ENCODE measurements around the gene RAB6A.
A peak's percentile ranks its signal among the peaks of the same experiment; 100 is the strongest.
"Not testable (repeated sequence)": the region's sequence is repeated elsewhere in the genome, so short reads cannot be mapped to it uniquely, and the experiment has no call there.

Gene RAB6A

DNA sequence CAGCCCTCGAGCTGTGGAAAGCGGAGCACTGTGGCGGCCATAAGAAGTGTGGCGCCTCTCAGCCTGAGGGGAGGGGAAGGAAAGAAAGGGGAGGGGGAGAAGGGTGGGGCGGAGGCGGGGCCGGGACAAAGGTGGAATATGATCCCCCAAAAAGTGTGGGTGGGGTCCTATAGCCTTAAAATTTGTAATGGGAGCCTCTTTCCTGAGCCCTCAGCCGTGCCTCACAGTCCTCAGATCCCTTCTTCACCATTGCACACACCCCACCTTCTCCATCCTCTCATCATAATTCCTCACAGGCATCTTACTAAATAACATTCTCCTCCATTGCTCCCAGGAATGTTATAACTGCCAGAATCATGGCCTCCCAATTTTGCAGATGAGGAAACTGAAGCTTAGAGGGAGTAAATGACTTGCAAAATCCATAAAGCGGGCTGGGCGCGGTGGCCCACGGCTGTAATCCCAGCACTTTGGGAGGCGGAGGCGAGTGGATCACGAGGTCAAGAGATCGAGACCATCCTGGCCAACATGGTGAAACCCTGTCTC, 600 bp upstream of the RAB6A start:
- DNase-seq: no peak

DNA sequence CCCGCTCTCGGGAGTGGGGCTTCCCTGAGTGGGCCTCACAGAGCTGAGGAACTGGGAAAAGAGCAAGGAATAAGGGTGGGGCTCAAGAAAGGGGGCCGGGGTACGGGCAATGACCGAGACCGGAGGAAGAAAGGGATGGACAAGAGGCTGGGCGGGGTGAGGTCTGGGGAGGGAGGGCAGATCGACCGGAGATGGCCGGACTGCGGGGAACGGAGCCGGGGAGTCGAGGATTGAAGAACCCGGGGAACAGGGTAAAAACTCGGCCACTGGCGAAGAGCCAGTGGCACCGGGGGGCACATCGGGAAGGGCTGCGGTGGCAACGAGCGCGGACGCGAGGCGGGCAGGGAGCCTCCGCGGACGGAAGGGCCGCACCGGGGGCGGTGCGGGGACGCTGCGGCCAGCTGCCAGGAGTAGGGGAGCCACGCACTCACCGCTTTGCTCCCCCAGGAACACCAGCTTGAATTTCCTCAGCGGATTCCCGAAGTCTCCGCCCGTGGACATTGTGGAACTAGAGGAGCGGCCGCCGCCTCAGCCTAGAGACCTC, 667 bp downstream of the RAB6A start:
- DNase-seq: peak; percentile 57

DNA sequence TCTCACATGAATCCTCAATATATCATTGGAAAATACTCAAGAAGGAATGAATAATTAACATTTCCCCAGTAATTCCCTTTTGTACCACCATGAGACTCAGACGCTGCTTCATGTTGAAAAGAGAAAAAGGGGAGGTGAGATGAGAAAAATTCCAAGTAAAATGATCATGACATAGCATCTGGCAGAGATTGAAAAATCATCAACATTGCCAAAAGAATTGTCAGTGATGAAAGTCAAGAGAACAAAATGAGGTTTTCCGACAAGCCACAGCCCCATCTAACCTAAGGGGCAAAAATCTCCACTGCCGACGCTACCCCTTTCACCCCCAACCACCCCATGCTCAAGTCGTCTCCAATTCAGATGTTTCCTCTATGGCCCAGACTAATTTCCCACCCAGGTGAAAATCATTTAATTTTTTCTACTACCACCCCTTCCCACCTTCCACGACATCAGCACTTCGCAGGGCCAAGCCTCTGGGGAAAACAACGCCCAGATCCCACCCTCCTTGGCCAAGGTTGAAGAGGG, 1.2 kb downstream of the RAB6A start:
- DNase-seq: peak; percentile 57

DNA sequence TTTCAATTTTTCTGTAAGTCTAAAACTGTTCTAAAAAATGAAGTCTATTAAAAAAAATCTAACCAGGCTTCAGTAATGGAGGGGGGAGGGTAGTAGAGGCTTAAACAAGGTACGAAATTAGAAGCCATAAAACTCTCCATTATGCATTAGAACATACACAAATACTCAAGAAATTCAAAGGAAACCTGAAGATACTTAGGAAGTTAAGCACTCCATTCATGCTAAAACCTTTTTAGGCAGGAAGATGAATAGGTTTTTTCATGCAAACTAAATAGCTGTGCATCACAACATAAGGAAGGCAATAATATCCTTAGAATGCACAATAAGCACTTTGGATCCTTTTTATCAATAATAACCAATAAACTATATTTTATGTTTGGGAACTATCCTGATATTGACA, 2.4 kb downstream of the RAB6A start:
- DNase-seq: peak; percentile 28

DNA sequence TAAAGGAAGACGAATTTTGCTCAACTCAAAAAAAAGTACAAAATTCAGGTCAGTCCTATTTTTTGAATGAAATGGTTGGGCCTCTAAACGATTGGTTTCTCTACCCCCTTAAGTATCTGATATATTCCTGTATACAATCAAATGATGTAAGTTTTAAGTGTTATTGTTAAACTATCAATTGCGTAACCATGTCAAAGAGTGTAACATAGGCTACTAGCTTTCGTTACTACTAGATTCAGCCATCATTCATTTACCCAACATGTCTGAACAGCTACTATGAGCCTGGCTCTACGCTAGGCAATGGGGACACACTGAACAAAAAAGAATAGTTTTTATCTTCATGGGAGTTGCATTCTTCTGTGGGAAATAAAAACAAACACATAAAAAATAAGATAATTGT, 3.3 kb downstream of the RAB6A start:
- no peak for DNase-seq

DNA sequence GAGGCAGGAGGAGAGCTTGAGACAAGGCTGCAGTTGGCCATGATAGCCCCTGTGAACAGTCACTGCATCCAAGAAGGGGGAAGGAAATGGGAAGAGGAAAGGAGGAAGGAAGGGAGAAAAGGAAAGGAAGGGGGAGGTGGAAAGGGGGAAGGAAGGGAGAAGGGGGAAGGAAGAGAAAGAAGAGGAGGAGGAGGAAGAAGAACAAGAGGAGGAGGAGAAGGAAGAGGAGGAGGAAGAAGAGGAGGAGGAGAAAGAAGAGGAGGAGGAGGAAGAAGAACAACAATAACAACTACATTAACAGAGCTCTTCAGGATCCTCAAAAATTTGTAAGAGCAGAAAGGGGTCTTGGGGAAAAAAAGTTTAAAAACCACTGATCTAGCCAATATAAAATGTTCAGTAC, 5.2 kb downstream of the RAB6A start:
- no peak for DNase-seq

DNA sequence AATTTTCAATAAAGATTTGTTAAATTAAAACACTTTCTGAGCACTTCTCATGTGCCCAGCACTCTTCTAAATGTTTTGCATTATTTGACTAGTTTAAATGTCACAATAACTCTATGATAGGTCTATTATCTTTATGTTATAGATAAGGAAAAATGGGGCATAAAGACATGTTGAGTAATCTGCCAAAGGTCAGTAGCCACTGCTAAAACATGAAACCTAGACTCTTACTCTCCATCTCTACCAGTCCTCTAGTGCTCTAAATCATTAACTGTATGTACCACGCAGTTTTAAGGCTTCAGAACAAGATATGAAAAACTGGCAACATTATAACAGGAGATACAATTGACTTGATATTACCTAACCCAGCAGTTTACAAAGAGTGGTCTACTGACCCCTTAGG, 6.9 kb downstream of the RAB6A start:
- no peak for DNase-seq

DNA sequence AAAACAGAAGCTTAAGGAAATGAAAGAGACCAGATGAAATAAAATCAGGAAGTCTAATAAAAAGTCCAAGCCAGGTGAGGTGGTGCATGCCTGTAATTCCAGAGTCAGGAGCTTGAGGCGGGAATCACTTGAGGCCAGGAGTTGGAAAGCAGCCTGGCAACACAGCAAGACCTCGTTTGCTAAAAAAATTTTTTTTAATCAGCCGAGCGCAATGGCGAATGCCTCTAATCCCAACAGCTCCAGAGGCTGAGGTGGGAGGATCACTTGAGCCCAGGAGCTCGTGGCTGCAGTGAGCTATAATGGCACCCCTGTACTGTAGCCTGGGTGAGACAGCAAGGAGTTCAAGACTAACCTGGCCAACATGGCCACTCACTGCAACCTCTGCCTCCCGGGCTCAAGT, 8.0 kb downstream of the RAB6A start:
- no peak for DNase-seq

DNA sequence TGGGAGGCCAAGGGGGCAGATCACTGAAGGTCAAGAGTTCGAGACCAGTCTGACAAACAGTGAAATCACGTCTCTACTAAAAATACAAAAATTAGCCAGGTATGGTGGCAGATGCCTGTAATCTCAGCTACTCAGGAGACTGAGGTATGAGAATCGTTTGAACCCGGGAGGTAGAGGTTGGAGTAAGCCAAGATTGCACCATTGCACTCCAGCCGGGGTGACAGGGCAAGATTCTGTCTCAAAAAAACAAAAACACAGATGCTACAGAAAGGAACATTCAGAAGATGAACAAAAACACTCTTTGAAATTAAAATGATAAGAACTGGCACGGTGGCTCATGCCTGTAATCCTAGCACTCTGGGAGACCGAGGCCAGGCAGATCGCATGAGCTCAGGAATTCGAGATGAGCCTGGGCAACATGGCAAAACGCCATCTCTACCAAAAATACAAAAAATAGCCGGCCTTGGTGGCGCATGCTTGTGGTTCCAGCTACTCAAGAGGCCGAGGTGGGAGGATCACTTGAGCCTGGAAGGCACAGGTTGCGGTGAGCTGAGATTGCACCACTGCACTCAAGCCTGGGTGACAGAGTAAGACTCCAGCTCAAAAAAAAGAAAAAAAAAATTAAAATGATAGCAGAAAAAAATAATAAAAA, 8.5 kb downstream of the RAB6A start:
- peak; percentile 51 for DNase-seq

DNA sequence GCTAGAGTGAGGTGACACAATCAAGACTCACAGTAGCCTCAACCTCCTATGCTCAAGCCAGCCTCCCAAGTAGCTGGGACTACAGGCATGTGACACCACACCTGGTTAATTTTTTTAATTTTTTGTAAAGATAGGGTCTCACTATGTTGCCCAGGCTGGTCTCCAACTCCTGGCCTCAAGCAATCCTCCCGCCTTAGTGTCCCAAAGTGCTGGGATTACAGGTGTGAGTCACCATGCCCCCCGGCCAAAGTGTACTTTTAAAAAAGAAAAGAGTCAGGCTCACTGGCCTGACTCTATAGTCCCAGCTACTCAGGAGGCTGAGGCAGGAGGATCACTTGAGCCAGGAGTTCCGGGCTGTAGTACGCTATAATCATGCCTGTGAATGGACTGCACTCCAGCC, 10.0 kb downstream of the RAB6A start:
- not testable (repeated sequence) for DNase-seq

DNA sequence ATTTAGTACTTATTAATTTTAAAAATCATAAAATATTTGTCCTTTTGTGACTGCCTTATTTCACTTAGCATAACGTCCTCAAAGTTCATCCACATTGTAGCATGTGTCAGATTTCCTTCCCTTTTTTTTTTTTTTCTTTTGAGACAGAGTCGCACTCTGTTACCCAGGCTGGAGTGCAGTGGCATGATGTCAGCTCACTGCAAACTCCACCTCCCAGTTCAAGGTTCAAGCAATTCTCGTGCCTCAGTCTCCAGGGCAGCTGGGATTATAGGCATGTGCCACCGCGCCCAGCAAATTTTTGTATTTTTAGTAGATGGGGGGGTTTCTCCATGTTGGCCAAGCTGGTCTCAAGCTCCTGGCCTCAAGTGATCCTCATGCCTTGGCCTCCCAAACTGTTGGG, 10.6 kb downstream of the RAB6A start:
- DNase-seq: no peak

DNA sequence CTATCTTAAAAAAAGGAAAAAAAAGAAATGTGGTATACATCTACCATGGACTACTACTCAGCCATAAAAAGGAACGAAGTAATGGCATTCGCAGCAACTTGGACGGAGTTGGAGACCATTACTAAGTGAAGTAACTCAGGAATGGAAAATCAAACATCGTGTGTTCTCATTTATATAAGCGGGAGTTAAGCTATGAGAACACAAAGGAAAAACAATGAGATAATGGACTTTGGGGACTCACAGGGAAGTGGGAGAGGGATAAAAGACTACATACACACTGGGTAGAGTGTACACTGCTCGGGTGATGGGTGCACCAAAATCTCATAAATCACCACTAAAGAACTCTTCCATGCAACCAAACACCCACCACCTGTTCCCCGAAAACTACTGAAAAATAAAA, 11.8 kb downstream of the RAB6A start:
- DNase-seq: no peak

DNA sequence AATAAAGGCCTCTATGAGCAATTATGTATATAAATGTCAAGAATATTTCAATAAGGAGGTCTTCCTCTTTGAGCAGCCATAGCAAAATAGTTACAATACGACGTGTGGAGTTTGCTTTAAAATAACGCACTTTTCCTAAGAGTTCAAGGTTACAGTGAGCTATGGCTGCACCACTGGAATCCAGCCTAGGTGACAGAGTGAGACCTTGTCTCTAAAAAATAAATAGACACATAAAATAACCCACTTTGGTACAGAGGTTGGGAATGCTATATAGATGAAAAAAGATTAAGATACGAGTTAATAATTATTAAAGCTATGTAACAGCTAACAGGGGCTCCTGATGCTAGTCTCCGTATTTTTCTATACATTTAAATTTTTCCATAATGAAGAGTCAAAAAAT, 12.6 kb downstream of the RAB6A start:
- DNase-seq: no peak

DNA sequence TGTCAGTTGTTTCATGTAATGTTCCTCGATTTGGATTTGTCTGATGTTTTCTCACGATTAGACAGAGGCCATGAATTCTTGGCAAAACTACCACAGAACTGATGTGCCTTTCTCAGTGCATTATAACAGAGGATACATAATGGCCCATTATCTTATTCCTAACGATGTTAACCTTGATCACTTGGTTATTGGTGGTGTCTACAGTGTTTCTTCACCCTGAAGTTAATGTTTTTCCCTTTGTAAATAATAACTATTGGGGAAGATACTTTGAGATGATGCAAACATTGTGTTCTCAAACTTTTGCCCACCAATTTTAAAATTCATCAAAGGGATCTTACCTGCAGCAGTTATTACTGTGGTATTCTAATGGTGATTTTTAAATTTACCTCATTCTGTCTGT, 13.1 kb downstream of the RAB6A start:
- no peak for DNase-seq

DNA sequence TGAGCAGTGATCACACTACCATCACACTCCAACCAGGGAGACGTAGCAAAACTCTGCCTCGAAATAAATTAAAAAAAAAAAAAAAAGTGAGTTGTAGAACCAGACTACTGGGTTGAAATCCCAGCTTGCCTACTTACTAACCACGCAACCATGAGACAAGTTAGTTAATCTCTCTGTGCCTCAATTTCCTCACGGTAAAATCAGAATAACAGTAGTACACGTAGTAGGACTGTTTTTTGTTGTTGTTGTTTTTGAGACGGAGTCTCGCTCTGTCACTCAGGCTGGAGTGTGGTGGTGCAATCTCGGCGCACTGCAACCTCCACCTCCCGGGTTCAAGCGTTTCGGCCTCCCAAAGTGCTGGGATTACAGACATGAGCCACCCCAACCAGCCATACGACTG, 14.2 kb downstream of the RAB6A start:
- DNase-seq: no peak

DNA sequence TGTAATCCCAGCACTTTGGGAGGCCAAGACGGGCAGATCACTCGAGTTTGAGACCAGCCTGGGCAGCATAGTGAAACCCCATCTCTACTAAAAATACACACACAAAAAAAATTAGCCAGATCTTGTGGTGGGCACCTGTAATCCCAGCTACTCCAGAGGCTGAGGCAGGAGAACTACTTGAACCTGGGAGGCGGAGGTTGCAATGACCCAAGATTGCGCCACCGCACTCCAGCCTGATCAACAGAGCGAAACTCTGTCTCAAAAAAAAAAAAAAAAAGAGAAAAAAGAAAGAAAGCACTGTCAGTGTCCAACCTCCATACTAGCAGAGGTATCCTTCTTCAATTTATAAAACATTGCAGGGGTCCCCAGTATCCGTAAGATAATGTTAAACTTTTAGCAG, 17.8 kb downstream of the RAB6A start:
- no peak for DNase-seq

DNA sequence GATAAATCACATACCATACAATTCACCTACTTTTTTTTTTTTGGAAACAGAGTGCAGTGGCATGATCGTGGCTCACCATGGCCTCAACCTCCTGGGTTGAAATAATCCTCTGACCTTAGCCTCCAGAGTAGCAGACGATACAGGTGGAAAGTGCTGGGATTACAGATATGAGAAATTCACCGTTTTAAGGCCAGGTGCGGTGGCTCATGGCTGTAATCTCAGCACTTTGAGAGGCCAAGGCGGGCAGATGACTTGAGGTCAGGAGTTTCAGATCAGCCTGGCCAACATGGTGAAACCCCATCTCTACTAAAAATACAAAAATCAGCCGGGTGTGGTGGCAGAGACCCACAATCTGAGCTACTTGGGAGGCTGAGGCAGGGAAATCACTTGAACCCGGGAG, 24.9 kb downstream of the RAB6A start:
- DNase-seq: not testable (repeated sequence)

DNA sequence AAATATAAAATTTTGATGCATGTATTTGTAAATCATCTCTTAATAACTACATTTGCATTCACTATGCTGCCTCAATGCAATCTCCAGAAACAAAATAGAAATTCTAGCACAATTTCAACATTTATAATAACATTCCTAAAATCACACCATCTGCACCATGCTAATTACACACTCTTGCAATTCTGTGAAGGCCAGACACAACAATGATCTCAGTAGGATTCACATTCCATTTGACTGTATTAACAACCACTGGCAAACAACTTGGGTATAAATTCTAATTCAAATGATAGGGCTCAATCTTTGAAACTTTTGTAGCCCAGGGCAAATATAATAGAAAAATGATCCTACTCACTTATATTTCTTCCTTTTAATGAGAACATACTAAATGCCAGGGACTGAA, 25.9 kb downstream of the RAB6A start:
- DNase-seq: no peak

DNA sequence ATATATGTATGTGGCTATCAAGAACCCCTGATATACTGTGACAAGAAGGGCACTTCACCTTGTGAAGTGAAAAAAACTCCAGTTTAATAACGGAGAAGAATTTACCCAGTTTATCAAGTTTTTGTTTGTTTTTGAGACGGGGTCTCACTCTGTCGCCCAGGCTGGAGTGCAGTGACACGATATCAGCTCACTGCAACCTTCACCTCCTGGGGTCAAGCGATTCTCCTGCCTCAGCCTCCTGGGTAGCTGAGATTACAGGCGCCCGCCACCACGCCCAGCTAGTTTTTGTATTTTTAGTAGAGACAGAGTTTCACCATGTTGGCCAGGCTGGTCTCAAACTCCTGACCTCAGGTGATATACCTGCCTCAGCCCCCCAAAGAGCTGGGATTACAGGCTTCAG, 26.9 kb downstream of the RAB6A start:
- DNase-seq: not testable (repeated sequence)

DNA sequence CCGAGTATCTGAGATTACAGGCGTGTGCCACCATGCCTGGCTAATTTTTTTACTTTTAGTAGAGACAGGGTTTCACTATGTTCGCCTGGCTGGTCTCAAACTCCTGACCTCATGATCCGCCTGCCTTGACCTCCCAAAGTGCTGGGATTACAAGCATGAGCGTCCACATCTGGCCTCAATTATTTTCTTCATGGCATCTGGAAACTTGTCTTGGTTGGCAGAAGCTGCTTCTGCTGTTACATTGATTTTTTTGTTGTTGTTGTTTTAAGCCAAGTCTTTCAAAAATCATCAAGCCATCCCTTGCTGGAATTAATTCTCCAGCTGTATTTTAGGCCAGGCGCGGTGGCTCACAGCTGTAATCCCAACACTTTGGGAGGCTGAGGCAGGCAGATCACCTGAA, 27.9 kb downstream of the RAB6A start:
- DNase-seq: not testable (repeated sequence)

DNA sequence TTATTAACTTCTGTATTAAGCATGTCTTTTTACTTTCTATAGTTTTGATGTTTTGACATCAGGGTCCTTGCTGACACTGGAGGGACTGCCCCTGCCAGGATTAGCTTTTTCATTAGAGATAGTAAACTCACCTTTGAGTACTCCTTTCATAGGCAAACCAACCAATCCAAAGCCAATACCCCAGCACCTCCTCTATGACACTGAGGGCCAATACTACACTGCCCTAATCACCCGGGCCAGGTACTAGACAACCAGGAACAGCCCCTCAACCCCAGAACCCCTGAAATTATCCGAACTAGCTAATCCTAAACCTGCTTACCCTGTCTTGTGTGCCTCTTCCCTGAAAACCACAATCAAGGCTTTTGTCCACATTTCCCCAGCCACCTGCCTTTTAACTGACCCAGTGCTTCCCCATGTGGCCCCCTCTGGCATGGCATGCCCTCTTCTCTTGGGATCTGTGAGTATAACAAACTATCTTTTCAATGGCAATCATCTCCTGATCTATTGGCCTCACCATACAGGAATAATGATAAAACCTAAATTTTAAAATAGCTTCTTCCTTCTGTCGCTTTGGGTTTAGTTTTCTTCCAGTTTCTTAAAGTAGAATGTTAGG, 31.2 kb downstream of the RAB6A start:
- no peak for DNase-seq

DNA sequence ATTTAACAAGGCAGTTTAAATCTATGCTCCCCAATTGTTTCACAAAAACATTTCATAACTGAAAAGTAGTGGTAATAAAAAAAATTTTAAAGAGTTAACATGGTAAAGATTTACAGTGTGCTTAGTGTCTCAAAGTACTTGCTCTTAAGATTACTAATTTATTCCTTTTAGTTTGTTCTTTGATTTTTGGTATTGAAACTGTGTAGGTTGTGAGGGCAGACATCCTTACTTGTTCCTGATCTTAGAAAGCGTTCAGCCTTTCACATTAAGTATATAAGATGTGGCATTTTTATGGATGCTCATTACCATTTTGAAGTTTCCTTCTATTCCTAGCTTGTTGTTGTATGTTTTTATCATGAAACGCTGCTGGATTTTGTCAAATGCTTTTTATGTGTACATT, 32.9 kb downstream of the RAB6A start:
- no peak for DNase-seq

DNA sequence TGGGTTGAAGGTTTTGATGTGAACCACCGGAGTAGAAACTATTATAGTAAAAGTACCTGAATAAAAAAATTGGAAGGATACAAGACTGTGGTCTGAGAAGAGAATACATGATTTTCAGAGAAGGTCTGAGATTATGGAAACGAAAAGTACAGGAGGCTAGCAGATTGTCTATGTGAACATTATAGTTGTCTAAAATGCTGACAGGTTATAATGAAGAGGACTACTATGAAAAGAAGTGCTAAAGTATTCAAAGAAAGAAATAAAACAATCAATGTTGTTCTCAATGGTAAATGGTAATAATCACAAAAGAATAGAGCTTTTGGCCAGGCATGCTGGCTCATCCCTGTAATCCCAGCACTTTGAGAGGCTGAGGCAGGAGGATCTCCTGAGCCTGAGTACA, 34.0 kb downstream of the RAB6A start:
- DNase-seq: no peak

DNA sequence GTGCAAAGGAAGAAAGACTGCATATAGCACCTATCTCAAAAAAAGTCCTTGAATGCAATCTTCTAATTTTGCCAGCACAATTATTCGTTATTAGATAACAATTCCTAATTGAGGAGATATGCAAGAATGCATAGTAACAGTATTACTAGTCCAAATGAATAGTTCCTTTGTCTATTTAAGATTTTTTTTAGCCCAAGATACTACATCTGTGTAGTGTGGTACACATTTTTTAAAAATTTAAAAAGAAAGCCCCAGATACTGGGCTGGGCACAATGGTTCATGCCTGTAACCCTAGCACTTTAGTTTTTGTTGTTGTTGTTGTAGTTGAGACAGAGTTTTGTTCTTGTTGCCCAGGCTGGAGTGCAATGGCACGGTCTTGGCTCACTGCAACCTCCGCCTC, 43.7 kb downstream of the RAB6A start:
- DNase-seq: no peak
